Bronchial epithelial cell (primary cell): Measurements from ENCODE around the gene CCN6. TPM values are rescaled to one million over a fixed set of nuclear protein-coding genes. Genes with fewer than 3 reads are reported as not detected.

Source experiments
- DNase-seq: peaks from one replicate; pipeline ENCODE4 v3.0.0-alpha.2; 2010; ENCODE audit warnings: low read depth
- FAIRE-seq: peaks from 2 replicates; lab custom pipeline; 2011; peaks lifted over from hg19 to GRCh38; lab: Jason Lieb, UNC
- H3K27me3 ChIP-seq: 2 replicates; pipeline ENCODE4 v1.5.1; 2011; ENCODE audit warnings: low read length; ENCODE audit not compliant: control insufficient read depth, insufficient read depth
- H3K36me3 ChIP-seq: 2 replicates; pipeline ENCODE4 v1.5.1; 2011; ENCODE audit warnings: low read length; ENCODE audit not compliant: control insufficient read depth, insufficient read depth
- H3K4me3 ChIP-seq: 2 replicates; pipeline ENCODE4 v1.5.1; 2011; ENCODE audit warnings: mild to moderate bottlenecking, low read depth, low read length, control low read depth
- total RNA-seq: library from RNA; depleted of rRNA; stranded (reverse); fragments of >200 nt; gene quantifications from 2 replicates; pipeline ENCODE4 v1.2.1, GENCODE V29; 2014
- TF ChIP-seq, protein P1 (sequence below): IDR thresholded peaks from 2 replicates; pipeline ENCODE4 v1.5.1; 2011; ENCODE audit warnings: mild to moderate bottlenecking, moderate library complexity, low read length, control low read depth, inconsistent platforms; ENCODE audit not compliant: insufficient read depth, severe bottlenecking

Gene CCN6
- total RNA-seq, 1 donor from 2014 or later: not detected

DNA sequence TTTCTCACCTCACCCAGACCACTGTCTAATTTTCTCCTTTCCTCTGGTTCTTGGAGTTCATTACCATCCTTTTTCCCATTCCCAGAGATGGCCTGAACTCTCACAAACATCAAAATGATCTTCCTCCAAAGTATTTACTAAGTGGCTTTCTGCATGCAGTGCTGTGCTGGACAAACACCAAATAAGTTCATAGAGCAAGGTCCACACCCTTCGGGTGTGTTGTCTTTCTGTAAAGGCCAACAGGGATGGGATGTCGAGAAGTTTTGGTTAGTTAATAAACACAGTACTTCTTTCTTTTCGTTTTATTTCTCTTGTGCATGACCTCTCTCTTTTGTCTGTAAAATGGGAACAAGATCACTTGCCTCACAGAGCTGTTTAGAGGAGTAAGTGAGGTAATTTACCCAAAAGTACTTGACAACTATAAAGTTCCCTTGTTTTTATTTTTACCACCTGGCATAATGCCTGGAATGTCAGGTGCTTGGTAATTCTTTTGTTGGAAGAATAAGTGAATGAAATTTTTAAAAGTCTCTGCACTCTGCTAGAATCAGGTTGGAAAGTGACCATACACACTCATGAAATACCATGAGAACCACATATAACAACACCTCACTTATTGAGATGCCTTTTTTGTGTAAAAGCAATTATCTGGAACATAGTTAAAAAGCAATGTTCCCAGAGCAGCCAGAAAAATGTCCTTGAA is 22.8 kb upstream of the CCN6 start:
- Histone ChIP-seq H3K27me3 (no peaks in the 10 kb centered on the region), H3K36me3 (no peaks in the 10 kb centered on the region), H3K4me3 (no peak overlapping the region)
- TF ChIP-seq, protein P1, sequence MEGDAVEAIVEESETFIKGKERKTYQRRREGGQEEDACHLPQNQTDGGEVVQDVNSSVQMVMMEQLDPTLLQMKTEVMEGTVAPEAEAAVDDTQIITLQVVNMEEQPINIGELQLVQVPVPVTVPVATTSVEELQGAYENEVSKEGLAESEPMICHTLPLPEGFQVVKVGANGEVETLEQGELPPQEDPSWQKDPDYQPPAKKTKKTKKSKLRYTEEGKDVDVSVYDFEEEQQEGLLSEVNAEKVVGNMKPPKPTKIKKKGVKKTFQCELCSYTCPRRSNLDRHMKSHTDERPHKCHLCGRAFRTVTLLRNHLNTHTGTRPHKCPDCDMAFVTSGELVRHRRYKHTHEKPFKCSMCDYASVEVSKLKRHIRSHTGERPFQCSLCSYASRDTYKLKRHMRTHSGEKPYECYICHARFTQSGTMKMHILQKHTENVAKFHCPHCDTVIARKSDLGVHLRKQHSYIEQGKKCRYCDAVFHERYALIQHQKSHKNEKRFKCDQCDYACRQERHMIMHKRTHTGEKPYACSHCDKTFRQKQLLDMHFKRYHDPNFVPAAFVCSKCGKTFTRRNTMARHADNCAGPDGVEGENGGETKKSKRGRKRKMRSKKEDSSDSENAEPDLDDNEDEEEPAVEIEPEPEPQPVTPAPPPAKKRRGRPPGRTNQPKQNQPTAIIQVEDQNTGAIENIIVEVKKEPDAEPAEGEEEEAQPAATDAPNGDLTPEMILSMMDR: no peak
- DNase-seq (no peak), FAIRE-seq (no peak)

DNA sequence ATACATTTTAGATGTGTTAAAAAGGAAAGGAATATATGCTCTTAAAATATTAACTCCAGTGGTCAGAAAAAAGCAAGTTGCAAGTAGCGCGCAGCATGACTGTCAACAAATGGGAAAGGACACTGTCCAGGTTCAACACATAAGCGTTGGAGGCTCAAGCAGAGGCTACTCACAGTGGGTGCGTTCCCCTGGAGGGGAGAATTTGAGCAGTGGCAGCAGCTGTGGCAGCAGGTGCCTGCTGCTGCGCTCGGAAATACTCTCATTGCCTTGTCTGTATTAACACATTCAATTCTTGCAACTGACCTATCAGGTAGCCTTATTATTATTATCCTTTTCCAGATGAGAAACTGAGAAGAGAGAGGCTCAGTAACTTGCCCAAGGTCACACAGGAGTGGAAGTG is 21.9 kb upstream of the CCN6 start:
- DNase-seq (no peak), FAIRE-seq (no peak)
- Histone ChIP-seq H3K36me3 (no peaks in the 10 kb centered on the region), H3K4me3 (no peak overlapping the region), H3K27me3 (no peaks in the 10 kb centered on the region)
- TF ChIP-seq, protein P1: no peak

DNA sequence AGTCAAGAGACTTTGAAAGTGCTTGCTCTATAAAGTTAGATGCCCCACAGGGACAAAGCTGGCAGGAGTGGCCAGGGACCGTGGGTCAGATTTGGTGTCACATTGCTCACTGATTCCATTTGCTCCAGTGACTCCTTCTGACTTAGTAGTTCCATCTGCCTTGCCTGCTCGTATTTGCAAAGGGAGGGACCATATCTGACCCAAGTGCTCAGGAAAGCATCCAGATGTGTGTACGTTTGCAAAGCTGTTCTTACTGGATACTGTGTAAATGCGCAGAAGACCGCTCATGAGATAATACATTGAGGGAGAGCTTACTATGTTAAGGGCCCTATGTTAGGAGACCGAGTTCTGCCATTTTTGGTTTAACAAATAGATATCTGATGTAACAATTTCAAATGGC is 21.2 kb upstream of the CCN6 start:
- no peaks in the 10 kb centered on the region for H3K36me3 ChIP-seq
- DNase-seq (no peak), FAIRE-seq (no peak)
- TF ChIP-seq, protein P1: no peak
- H3K27me3 ChIP-seq: no peaks in the 10 kb centered on the region
- H3K4me3 ChIP-seq: no peak overlapping the region

DNA sequence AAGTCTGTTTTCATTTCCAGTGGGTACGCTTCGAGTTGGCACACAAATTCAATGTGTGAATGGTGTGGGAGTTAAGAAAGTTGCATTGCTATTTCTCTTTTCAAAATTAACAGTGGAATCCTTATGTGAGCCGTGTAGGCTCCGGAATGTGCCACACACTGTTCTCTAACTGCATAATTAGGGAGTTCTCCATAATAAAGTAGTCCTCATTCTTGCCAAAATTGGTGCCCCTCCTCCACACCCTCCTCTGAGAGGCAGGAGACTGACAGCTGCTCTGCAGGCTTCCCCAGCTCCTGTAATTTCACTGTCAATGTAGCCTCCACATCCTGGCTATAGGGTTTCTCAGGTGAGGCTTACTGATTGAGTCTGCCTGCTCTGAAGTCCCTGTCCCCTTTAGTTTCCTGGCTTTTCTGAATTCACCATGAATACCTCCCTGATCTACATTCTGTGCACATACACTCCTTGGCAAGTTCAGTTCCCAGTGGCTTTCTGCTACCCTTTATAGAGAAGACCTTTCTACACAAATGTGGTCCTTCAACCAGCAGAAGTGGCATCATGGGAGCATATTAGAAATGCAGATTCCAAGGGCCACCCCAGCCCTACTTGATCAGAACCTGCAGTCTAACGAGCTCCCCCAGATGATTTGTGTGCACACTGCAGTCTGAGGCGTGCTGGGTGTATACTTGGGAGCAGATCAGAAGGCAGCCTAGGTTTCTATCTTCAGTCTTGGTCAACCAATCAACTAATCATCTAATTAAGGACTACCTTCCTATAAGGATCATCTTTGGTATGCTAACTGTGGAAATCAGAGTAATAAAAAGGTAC is 19.9 kb upstream of the CCN6 start:
- H3K27me3 ChIP-seq: no peaks in the 10 kb centered on the region
- FAIRE-seq: no peak
- TF ChIP-seq, protein P1: no peak
- H3K4me3 ChIP-seq: no peak overlapping the region
- no peak for DNase-seq
- no peaks in the 10 kb centered on the region for H3K36me3 ChIP-seq

DNA sequence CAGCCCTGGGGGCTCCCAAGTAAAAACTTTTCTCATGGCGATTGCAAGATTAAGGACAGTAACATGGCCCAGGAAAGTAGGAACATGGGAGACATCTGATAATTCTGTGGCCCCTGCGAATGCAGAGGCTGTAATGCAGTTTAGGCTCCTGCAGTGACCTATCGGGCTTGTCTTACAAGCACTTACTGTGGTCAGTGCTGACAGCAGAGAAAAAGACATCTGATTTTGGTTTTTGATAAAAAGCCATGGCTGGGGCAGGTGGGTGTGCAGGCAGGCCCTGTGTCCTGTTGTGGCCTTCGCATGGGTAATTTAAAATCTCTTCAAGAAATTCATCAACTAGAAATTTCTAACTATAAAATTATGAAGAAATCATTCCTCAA is 19.3 kb upstream of the CCN6 start:
- no peak for FAIRE-seq
- TF ChIP-seq, protein P1: no peak
- Histone ChIP-seq H3K36me3 (no peaks in the 10 kb centered on the region), H3K4me3 (no peak overlapping the region), H3K27me3 (no peaks in the 10 kb centered on the region)
- DNase-seq: no peak
